Tibial nerve (tissue), 3 donors: Measurements from ENCODE around the gene SPON1.
"Not testable (repeated sequence)": the region's sequence is repeated elsewhere in the genome, so short reads cannot be mapped to it uniquely, and the experiment has no call there.

Experiments
- POLR2A ChIP-seq, 2 donors: fragments of 450-650 bp; IDR thresholded peaks; one replicate each; pipeline ENCODE4 v1.6.1; 2017; ENCODE audit warnings: antibody characterized with exemption in 2 of 2, mild to moderate bottlenecking in 2 of 2, moderate library complexity in 2 of 2
- TF ChIP-seq, protein P1 (sequence below), 5 experiments: fragments of 200-600 bp in 3 of 5; fragments of 450-650 bp in 2 of 5; sonication (generic) in 3 of 5; IDR thresholded peaks; one replicate each; pipeline ENCODE4 v1.5.1; 2016 to 2019; ENCODE audit warnings: antibody characterized with exemption in 5 of 5, mild to moderate bottlenecking in 3 of 5, moderate library complexity in 2 of 5

DNA sequence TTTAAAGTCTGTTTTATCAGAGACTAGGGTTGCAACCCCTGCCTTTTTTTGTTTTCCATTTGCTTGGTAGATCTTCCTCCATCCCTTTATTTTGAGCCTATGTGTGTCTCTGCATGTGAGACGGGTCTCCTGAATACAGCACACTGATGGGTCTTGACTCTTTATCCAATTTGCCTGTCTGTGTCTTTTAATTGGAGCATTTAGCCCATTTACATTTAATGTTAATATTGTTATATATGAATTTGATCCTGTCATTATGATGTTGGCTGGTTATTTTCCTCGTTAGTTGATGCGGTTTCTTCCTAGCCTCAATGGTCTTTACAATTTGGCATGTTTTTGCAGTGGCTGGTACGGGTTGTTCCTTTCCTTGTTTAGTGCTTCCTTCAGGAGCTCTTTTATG, 25.4 kb upstream of the SPON1 start:
- TF ChIP-seq, protein P1, sequence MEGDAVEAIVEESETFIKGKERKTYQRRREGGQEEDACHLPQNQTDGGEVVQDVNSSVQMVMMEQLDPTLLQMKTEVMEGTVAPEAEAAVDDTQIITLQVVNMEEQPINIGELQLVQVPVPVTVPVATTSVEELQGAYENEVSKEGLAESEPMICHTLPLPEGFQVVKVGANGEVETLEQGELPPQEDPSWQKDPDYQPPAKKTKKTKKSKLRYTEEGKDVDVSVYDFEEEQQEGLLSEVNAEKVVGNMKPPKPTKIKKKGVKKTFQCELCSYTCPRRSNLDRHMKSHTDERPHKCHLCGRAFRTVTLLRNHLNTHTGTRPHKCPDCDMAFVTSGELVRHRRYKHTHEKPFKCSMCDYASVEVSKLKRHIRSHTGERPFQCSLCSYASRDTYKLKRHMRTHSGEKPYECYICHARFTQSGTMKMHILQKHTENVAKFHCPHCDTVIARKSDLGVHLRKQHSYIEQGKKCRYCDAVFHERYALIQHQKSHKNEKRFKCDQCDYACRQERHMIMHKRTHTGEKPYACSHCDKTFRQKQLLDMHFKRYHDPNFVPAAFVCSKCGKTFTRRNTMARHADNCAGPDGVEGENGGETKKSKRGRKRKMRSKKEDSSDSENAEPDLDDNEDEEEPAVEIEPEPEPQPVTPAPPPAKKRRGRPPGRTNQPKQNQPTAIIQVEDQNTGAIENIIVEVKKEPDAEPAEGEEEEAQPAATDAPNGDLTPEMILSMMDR (IDR thresholded peaks at IDR 0.05) = not testable (repeated sequence)
- not testable (repeated sequence) for TF ChIP-seq POLR2A (IDR thresholded peaks at IDR 0.05)
